MM.1S (cell line): ENCODE measurements around the gene ADK.

Experiments used
- DNase-seq: peaks from one replicate; pipeline ENCODE4 v3.0.0-alpha.2; 2015
- H2AFZ ChIP-seq: fragments of 300-600 bp; sonication (generic); 2 replicates; pipeline ENCODE4 v1.6.0; 2016; ENCODE audit warnings: antibody characterized with exemption, low read length
- H3F3A ChIP-seq: fragments of 300-600 bp; sonication (generic); 2 replicates; pipeline ENCODE4 v1.6.1; 2016; ENCODE audit warnings: mild to moderate bottlenecking, antibody characterized with exemption, low read length, moderate library complexity, mixed read lengths; ENCODE audit not compliant: insufficient read depth
- H3K27ac ChIP-seq: fragments of 300-600 bp; sonication (generic); 2 replicates; pipeline ENCODE4 v1.5.1; 2016; ENCODE audit warnings: mild to moderate bottlenecking, low read length
- H3K27me3 ChIP-seq: fragments of 300-600 bp; sonication (generic); replicated peaks from 2 replicates; pipeline ENCODE4 v1.6.0; 2016; ENCODE audit warnings: low read length; ENCODE audit not compliant: insufficient read depth
- H3K36me3 ChIP-seq: fragments of 300-600 bp; sonication (generic); replicated peaks from 2 replicates; pipeline ENCODE4 v1.6.1; 2016; ENCODE audit warnings: mild to moderate bottlenecking, low read length, mixed read lengths; ENCODE audit not compliant: insufficient read depth
- H3K4me1 ChIP-seq: fragments of 300-600 bp; sonication (generic); 2 replicates; pipeline ENCODE4 v1.6.1; 2016; ENCODE audit warnings: low read length, mixed read lengths
- H3K4me2 ChIP-seq: fragments of 300-600 bp; sonication (generic); 2 replicates; pipeline ENCODE4 v1.6.0; 2016; ENCODE audit warnings: low read depth, low read length
- H3K4me3 ChIP-seq: fragments of 300-600 bp; sonication (generic); 2 replicates; pipeline ENCODE4 v1.5.1; 2016; ENCODE audit warnings: low read length, mixed read lengths
- H3K79me2 ChIP-seq: fragments of 300-600 bp; sonication (generic); 2 replicates; pipeline ENCODE4 v1.6.1; 2016; ENCODE audit warnings: mixed run types, low read length, mixed read lengths
- H3K9ac ChIP-seq: fragments of 300-600 bp; sonication (generic); 2 replicates; pipeline ENCODE4 v1.6.1; 2016; ENCODE audit warnings: low read length, mixed read lengths
- H3K9me2 ChIP-seq: fragments of 300-600 bp; sonication (generic); replicated peaks from 2 replicates; pipeline ENCODE4 v1.6.1; 2016; ENCODE audit warnings: mild to moderate bottlenecking, low read length, mixed read lengths; ENCODE audit not compliant: insufficient read depth
- H3K9me3 ChIP-seq: fragments of 300-600 bp; sonication (generic); replicated peaks from 2 replicates; pipeline ENCODE4 v1.6.1; 2016; ENCODE audit warnings: mild to moderate bottlenecking, low read length, mixed read lengths; ENCODE audit not compliant: insufficient read depth
- H4K20me1 ChIP-seq: fragments of 300-600 bp; sonication (generic); 2 replicates; pipeline ENCODE4 v1.6.1; 2016; ENCODE audit warnings: mild to moderate bottlenecking, low read length, moderate library complexity, mixed read lengths; ENCODE audit not compliant: insufficient read depth
- CTCF ChIP-seq: fragments of 300-600 bp; sonication (generic); IDR thresholded peaks from 2 replicates; pipeline ENCODE4 v1.5.1; 2016; ENCODE audit warnings: antibody characterized with exemption, low read length, mixed read lengths
- EZH2 ChIP-seq: fragments of 300-600 bp; sonication (generic); optimal IDR thresholded peaks from 2 replicates; pipeline ENCODE3; 2017; ENCODE audit warnings: low read depth, mild to moderate bottlenecking, antibody characterized with exemption, low read length, mixed read lengths
- EZH2phosphoT487 ChIP-seq: fragments of 300-600 bp; sonication (generic); IDR thresholded peaks from 2 replicates; pipeline ENCODE4 v1.6.1; 2018; ENCODE audit warnings: antibody characterized with exemption, low read length

Gene ADK

GRCh38 chr10:74645692-74646091 lies 494.7 kb downstream of the ADK start:
- no peak overlapping the region for H3K4me3 ChIP-seq
- no peaks in the 10 kb centered on the region for H3F3A ChIP-seq
- no peak for DNase-seq
- no peak overlapping the region for H3K4me2 ChIP-seq
- no peaks in the 10 kb centered on the region for H4K20me1 ChIP-seq
- H3K4me1 ChIP-seq, result 0 out of 2 replicates have a peak, but pooled peaks cover 5% of the 10 kb centered on the region
- TF ChIP-seq EZH2, result no peak
- TF ChIP-seq EZH2phosphoT487, result no peak
- no peak for TF ChIP-seq CTCF
- no peaks in the 10 kb centered on the region for H3K27me3 ChIP-seq
- no peaks in the 10 kb centered on the region for H3K36me3 ChIP-seq
- H2AFZ ChIP-seq, result no peak overlapping the region
- H3K9ac ChIP-seq, result no peak overlapping the region
- no peaks in the 10 kb centered on the region for H3K9me3 ChIP-seq
- no peak overlapping the region for H3K27ac ChIP-seq
- no peaks in the 10 kb centered on the region for H3K79me2 ChIP-seq
- no peaks in the 10 kb centered on the region for H3K9me2 ChIP-seq

- Histone ChIP-seq H4K20me1 (no peaks in the 10 kb centered on the region), H3F3A (no peaks in the 10 kb centered on the region), H3K4me3 (no peak overlapping the region), H3K9me3 (no peaks in the 10 kb centered on the region), H2AFZ (no peak overlapping the region), H3K36me3 (no peaks in the 10 kb centered on the region), H3K9me2 (no peaks in the 10 kb centered on the region), H3K27ac (no peak overlapping the region), H3K79me2 (no peaks in the 10 kb centered on the region), H3K27me3 (no peaks in the 10 kb centered on the region), H3K4me2 (no peak overlapping the region), H3K4me1 (0 out of 2 replicates have a peak, but pooled peaks cover 7% of the 10 kb centered on the region), H3K9ac (no peak overlapping the region)
- TF ChIP-seq EZH2, result no peak
- TF ChIP-seq EZH2phosphoT487, result no peak
- no peak for TF ChIP-seq CTCF
- no peak for DNase-seq
These were observed 499.6 kb downstream of the ADK start for GRCh38 chr10:74650613-74651012.

GRCh38 chr10:74651565-74651964 lies 500.5 kb downstream of the ADK start:
- H3K27ac ChIP-seq, result no peak overlapping the region
- H4K20me1 ChIP-seq, result no peaks in the 10 kb centered on the region
- H3K36me3 ChIP-seq, result no peaks in the 10 kb centered on the region
- no peaks in the 10 kb centered on the region for H3K79me2 ChIP-seq
- no peak overlapping the region for H3K4me3 ChIP-seq
- H3K9me2 ChIP-seq, result no peaks in the 10 kb centered on the region
- no peak overlapping the region for H3K4me2 ChIP-seq
- H3K27me3 ChIP-seq, result no peaks in the 10 kb centered on the region
- H3K9me3 ChIP-seq, result no peaks in the 10 kb centered on the region
- H3K9ac ChIP-seq, result no peak overlapping the region
- H3K4me1 ChIP-seq, result 0 out of 2 replicates have a peak, but pooled peaks cover 7% of the 10 kb centered on the region
- TF ChIP-seq EZH2, result no peak
- no peak for TF ChIP-seq EZH2phosphoT487
- no peak for TF ChIP-seq CTCF
- no peaks in the 10 kb centered on the region for H3F3A ChIP-seq
- no peak overlapping the region for H2AFZ ChIP-seq
- no peak for DNase-seq
